Ascending aorta (tissue), 2 donors: Measurements from ENCODE around the gene CDX2. TPM values are rescaled to one million over a fixed set of nuclear protein-coding genes. Genes with fewer than 3 reads are reported as not detected.

ENCODE experiments used
- DNase-seq, 2 donors: peaks; one replicate each; pipeline ENCODE4 v3.0.0-alpha.2; 2019; ENCODE audit warnings: low spot score in 2 of 2
- H3K27ac ChIP-seq, 2 donors: fragments of 200-600 bp; sonication (generic); one replicate each; pipeline ENCODE4 v1.5.1; 2016 to 2017; ENCODE audit warnings: mild to moderate bottlenecking in 1 of 2
- H3K27me3 ChIP-seq: fragments of 200-600 bp; sonication (generic); one replicate; pipeline ENCODE4 v1.5.1; 2017
- H3K36me3 ChIP-seq, 2 donors: fragments of 200-600 bp; sonication (generic); one replicate each; pipeline ENCODE4 v1.5.1; 2016
- H3K4me1 ChIP-seq, 2 donors: fragments of 200-600 bp; sonication (generic); one replicate each; pipeline ENCODE4 v1.5.1; 2016 to 2017; ENCODE audit warnings: mild to moderate bottlenecking in 1 of 2
- H3K4me3 ChIP-seq, 2 donors: fragments of 200-600 bp; sonication (generic); one replicate each; pipeline ENCODE4 v1.5.1; 2016 to 2017; ENCODE audit warnings: mild to moderate bottlenecking in 1 of 2
- H3K9me3 ChIP-seq, 2 donors: fragments of 200-600 bp; sonication (generic); one replicate each; pipeline ENCODE4 v1.5.1; 2016
- CTCF ChIP-seq, 3 experiments: fragments of 200-600 bp in 2 of 3; fragments of 450-650 bp in 1 of 3; sonication (generic) in 2 of 3; IDR thresholded peaks; one replicate each; pipeline ENCODE4 v1.5.1; 2016 to 2019; ENCODE audit warnings: antibody characterized with exemption in 3 of 3, mild to moderate bottlenecking in 1 of 3, moderate library complexity in 1 of 3
- intact Hi-C: fragments of 100-400 bp; cut with DNase I; formaldehyde crosslinking; loops from one replicate; pipeline ENCODE4 v1.15.1; 2023
- total RNA-seq: library from RNA; depleted of rRNA; stranded (reverse); fragments of >200 nt; gene quantifications from one replicate; pipeline ENCODE4 v1.1.0, GENCODE V29; 2016

The CDX2 gene
- total RNA-seq, 1 donor from 2014 or later = not detected

- Histone ChIP-seq H3K27me3 (peaks cover 20% of the 10 kb centered on the region), H3K4me1 (peaks cover 4 to 9% of the 10 kb centered on the region in 2 donors), H3K36me3 (no peaks in the 10 kb centered on the region), H3K4me3 (no peak overlapping the region), H3K9me3 (no peaks in the 10 kb centered on the region), H3K27ac (no peak overlapping the region)
- intact Hi-C loops = no loop called here
- peak in 1 of 2 donors; percentile 48 for DNase-seq
- TF ChIP-seq CTCF (IDR thresholded peaks at IDR 0.05) = no peak
These were observed 3.3 kb upstream of the CDX2 start for GRCh38 chr13:27972478-27972820.

- H3K27me3 ChIP-seq = peaks cover 15% of the 10 kb centered on the region
- H3K36me3 ChIP-seq = no peaks in the 10 kb centered on the region
- intact Hi-C loops = no loop called here
- DNase-seq = peak in 1 of 2 donors; percentile 44
- H3K27ac ChIP-seq = no peak overlapping the region
- H3K4me1 ChIP-seq = peaks cover 4 to 9% of the 10 kb centered on the region in 2 donors
- no peak overlapping the region for H3K4me3 ChIP-seq
- no peaks in the 10 kb centered on the region for H3K9me3 ChIP-seq
- no peak for TF ChIP-seq CTCF (IDR thresholded peaks at IDR 0.05)
These were observed 2.8 kb upstream of the CDX2 start for GRCh38 chr13:27971776-27972477.

DNA sequence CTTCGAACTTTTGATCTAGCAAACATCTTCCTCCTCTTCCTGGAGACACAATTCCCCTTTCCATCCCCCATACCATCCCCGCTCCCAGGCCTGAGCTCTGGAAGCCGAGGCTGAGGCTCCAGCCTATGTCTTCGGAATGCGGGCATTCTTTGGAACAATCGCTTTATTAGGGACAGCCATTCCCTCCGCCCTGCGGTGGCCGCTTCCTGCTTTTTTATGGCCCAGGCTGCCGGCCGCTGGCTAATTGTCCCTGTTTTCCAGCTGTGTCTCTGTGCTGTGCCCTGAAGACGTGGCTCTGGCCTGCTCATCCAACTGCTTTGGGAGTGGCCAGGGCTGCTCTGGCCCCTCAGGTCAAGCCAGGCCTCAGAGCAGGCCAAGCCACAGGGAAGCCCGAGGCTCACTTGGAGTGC, 2.1 kb upstream of the CDX2 start:
- no peak for TF ChIP-seq CTCF (IDR thresholded peaks at IDR 0.05)
- intact Hi-C loops = no loop called here
- peaks cover 4 to 9% of the 10 kb centered on the region in 2 donors for H3K4me1 ChIP-seq
- no peak overlapping the region for H3K4me3 ChIP-seq
- H3K36me3 ChIP-seq = no peaks in the 10 kb centered on the region
- peak in 1 of 2 donors; percentile 37 for DNase-seq
- no peak overlapping the region for H3K27ac ChIP-seq
- H3K9me3 ChIP-seq = no peaks in the 10 kb centered on the region
- H3K27me3 ChIP-seq = peaks cover 18% of the 10 kb centered on the region

- Histone ChIP-seq H3K27ac (no peak overlapping the region), H3K4me1 (peaks cover 4 to 9% of the 10 kb centered on the region in 2 donors), H3K9me3 (no peaks in the 10 kb centered on the region), H3K4me3 (no peak overlapping the region), H3K27me3 (peaks cover 21% of the 10 kb centered on the region), H3K36me3 (no peaks in the 10 kb centered on the region)
- intact Hi-C loops = no loop called here
- peak in 1 of 2 donors; percentile 37 for DNase-seq
- TF ChIP-seq CTCF (IDR thresholded peaks at IDR 0.05) = no peak
These were observed 1.5 kb upstream of the CDX2 start for GRCh38 chr13:27970382-27971235.

- no peak for TF ChIP-seq CTCF (IDR thresholded peaks at IDR 0.05)
- H3K9me3 ChIP-seq = no peaks in the 10 kb centered on the region
- H3K4me1 ChIP-seq = peaks cover 4 to 9% of the 10 kb centered on the region in 2 donors
- H3K27me3 ChIP-seq = peaks cover 21% of the 10 kb centered on the region
- H3K27ac ChIP-seq = no peak overlapping the region
- intact Hi-C loops = no loop called here
- peak in 1 of 2 donors; percentile 11 for DNase-seq
- H3K36me3 ChIP-seq = no peaks in the 10 kb centered on the region
- H3K4me3 ChIP-seq = no peak overlapping the region
These were observed 733 bp upstream of the CDX2 start for GRCh38 chr13:27969866-27970229.
